GM12872 (cell line): ENCODE measurements around the gene CLNK.

Experiments
- TF ChIP-seq, protein P1 (sequence below): IDR thresholded peaks from 3 replicates; pipeline ENCODE4 v1.5.1; 2011; ENCODE audit warnings: low read depth, mild to moderate bottlenecking, low read length, moderate library complexity; ENCODE audit not compliant: insufficient read depth

Gene CLNK

DNA sequence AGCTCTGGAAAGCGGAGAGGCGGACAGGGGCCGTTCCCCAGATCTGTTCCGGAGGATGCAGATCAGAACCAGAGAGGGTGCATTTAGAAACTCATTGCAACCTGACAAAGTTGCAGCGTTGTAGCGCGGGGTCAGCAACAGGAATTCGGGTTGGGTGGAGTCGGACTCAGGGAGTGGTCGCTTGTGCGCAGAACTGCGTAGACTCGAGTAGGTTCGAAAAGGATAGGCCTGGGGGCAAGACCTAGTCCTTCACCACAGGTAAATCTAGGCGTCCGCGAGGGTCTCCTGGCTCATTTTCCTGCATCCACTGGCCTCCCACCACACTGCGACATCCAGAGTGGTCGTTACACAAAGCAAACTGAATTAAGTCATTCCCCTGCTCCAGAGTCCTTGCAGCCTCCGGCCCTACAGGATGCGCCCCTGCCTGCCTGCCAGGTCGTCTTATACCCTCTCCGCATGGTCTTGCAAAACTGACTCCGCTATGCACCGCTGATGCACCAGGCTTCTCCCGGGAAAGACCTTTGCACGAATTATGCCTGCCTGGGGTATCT, 222.6 kb downstream of the CLNK start:
- TF ChIP-seq, protein P1, sequence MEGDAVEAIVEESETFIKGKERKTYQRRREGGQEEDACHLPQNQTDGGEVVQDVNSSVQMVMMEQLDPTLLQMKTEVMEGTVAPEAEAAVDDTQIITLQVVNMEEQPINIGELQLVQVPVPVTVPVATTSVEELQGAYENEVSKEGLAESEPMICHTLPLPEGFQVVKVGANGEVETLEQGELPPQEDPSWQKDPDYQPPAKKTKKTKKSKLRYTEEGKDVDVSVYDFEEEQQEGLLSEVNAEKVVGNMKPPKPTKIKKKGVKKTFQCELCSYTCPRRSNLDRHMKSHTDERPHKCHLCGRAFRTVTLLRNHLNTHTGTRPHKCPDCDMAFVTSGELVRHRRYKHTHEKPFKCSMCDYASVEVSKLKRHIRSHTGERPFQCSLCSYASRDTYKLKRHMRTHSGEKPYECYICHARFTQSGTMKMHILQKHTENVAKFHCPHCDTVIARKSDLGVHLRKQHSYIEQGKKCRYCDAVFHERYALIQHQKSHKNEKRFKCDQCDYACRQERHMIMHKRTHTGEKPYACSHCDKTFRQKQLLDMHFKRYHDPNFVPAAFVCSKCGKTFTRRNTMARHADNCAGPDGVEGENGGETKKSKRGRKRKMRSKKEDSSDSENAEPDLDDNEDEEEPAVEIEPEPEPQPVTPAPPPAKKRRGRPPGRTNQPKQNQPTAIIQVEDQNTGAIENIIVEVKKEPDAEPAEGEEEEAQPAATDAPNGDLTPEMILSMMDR: no peak

DNA sequence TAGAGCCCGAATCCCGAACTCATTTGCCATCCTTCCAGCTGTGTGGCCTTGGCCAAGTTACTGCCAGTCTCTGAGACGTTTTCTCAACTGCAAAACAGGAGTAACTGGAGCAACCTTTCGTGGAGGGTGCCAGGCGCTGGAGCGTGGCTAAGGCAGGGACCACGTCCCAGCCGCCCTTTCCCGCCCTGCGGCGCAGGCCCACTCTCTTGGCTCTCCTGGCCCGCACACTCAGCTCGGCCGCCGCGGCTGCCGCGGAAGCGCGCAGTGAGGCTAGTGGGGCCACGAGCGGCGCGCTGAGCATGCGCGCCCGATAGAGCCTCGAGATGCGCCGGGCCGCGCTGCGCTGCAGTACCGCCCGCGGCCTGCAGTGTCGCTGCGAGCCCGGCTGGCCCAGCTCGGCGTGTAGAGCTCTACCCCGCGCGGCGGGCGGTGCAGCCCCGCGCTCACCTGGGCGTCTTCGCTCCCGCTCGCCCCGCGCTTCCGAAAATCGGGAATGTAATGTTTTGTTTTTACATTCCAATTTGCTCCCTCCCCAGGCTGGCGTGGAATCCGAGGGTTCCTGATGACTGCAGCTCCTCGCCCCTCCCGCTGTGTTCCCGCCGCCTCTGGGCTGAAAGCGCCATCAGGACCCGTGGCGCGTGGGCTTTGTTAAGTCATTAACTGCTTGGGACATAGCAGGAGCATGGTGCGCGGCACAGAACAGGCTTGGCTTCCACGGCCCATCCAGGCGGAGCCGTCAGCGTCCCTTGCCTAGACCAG, 223.3 kb downstream of the CLNK start:
- TF ChIP-seq, protein P1: peak; percentile 86

DNA sequence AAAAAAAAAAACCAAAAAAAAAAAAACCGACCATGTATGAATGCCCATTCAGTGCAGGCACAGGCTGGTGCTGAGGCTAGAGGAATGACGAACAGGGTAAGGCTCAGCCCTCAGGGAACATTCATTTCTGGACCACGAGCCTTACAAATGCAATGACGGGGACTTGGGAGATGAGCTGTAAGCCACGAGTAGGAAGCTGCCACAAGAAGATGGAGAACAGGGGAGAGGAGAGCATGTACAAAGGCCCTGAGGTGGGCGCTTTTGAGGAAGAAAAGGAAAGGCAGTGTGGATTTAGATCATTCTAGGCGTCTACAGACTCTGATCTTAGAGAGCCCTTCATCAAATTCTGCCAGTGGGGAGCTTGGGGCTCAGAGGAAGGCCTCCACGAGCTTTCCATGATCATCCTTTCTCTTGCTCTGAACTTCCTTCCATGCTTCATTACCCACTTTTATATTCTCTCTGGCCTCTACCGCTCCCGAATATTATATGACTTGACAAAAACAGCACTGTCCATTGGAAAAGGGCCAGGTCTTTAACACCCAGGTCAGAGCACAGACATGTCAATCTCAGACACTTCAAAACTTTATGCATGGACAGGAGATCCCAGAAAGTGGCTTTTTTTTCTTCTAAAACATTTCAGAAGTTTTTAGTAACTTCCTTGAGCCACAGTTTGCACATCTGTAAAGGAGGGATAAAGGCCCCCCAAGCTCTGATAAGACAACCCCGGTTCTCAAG, 224.1 kb downstream of the CLNK start:
- TF ChIP-seq, protein P1: no peak

DNA sequence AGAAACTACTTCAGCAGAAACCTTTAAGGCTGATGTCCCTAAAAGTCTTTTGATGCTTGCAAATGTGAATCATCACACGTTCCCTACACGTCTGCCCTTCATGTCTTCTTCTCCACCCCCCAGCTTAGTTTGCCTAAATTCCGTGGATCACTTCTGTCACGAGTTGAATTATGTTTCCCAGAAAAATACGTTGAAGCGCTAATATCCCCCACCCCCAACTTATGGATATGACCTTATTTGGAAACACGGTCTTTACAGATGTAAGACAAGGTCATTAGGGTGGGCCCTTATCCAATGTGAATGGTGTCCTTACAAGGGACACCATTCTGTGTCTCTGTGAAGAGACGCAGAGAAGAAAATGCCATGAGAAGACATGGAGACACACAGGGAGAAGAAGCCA, 225.3 kb downstream of the CLNK start:
- TF ChIP-seq, protein P1: no peak

DNA sequence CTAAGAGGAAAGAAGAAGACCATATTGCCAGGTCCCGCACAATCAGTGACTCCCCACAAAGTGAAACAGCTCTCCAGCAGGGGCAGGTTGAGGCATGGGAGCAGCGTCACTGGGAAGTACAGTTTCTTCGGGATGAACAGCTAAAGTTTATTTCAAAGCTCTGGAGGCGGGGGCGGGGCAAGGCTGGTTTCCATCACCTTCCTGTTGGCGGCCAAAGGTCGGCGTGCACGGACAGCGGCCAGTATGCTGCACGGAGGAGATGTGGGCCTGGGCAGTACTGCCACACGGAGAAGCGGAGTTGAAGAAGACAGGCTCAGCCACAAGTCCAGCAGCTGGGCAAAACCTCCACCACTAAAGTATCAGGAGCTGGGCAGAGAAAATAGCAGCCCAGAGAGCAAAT, 226.4 kb downstream of the CLNK start:
- TF ChIP-seq, protein P1: no peak

DNA sequence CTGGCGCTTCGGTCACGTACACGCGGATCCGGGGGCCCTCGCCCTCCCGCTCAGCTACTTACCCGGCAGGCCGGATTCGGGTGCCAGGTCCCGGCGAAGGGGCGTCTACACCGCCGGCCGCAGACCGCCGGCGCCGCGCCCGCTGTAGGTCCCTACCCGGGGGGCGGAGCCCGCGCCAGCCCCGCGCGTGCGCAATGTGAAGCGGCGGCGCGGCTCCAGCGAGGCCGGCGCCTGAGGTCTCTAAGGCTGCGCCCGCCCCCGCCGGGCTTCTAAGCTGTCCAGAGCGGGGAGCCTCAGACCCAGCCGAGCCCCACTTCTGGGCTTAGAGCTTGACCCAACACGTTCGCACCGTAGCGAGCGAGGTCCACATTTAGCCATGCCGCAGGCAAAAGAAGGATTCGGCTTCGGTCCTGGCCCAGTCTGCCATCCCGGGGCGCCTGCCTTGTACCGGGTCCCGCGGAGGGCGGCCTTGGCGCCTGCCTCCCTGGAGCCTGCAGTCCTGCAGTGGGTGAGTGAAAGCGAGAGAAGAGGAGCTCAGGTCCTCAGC, 227.2 kb downstream of the CLNK start, which contains the start of gene ZNF518B:
Gene ZNF518B (minus strand): TSS at position 172 of the 547 bp plus-strand sequence. CDS start 11,098 bp downstream, outside the sequence.
- TF ChIP-seq, protein P1: no peak
